Hematopoietic multipotent progenitor cell treated with erythropoietin and hydrocortisone succinate and interleukin-3 and kit ligand, for 17 days (in vitro differentiated cells): ENCODE measurements around the gene ADAMTS13.
A peak's percentile ranks its signal among the peaks of the same experiment; 100 is the strongest.
"Not testable (repeated sequence)": the region's sequence is repeated elsewhere in the genome, so short reads cannot be mapped to it uniquely, and the experiment has no call there.

ENCODE experiments used
- DNase-seq: peaks from one replicate; pipeline ENCODE4 v3.0.0-alpha.2; 2015; ENCODE audit warnings: low spot score

Gene ADAMTS13

GRCh38 chr9:133421615-133422542 is at the start of gene ADAMTS13:
Gene ADAMTS13 (plus strand): TSS chr9:133422367. CDS start chr9:133422444, 77 bp downstream.
- DNase-seq = no peak

- DNase-seq = peak; percentile 50
Observed at GRCh38 chr9:133374612-133375115, 47.5 kb upstream of the ADAMTS13 start.

- DNase-seq = peak; percentile 51
Observed at GRCh38 chr9:133375116-133375723, 46.9 kb upstream of the ADAMTS13 start.

- peak; percentile 94 for DNase-seq
Observed at GRCh38 chr9:133375724-133376654, 46.2 kb upstream of the ADAMTS13 start, which contains the start of the genes STKLD1 and SURF4. Gene STKLD1 (plus strand): TSS chr9:133376366. CDS start chr9:133376474, 108 bp downstream. Gene SURF4 (minus strand): TSS chr9:133376060. CDS start chr9:133375969, 91 bp downstream.

- not testable (repeated sequence) for DNase-seq
Observed at GRCh38 chr9:133377280-133377679, 44.9 kb upstream of the ADAMTS13 start.

GRCh38 chr9:133377721-133378216 is 44.4 kb upstream of the ADAMTS13 start:
- no peak for DNase-seq

GRCh38 chr9:133378408-133378962 is 43.7 kb upstream of the ADAMTS13 start:
- DNase-seq = no peak

GRCh38 chr9:133379153-133380086 is 42.7 kb upstream of the ADAMTS13 start:
- no peak for DNase-seq

- no peak for DNase-seq
Observed at GRCh38 chr9:133380734-133381133, 41.4 kb upstream of the ADAMTS13 start.

GRCh38 chr9:133382507-133383141 is 39.5 kb upstream of the ADAMTS13 start:
- no peak for DNase-seq

GRCh38 chr9:133383438-133383837 is 38.7 kb upstream of the ADAMTS13 start:
- no peak for DNase-seq

- DNase-seq = no peak
Observed at GRCh38 chr9:133384736-133385321, 37.3 kb upstream of the ADAMTS13 start.

GRCh38 chr9:133385452-133385851 is 36.7 kb upstream of the ADAMTS13 start:
- DNase-seq = no peak

GRCh38 chr9:133386338-133386737 is 35.8 kb upstream of the ADAMTS13 start:
- DNase-seq = no peak

GRCh38 chr9:133387680-133388079 is 34.5 kb upstream of the ADAMTS13 start:
- DNase-seq = no peak

- no peak for DNase-seq
Observed at GRCh38 chr9:133389025-133389557, 33.1 kb upstream of the ADAMTS13 start.

GRCh38 chr9:133389562-133389961 is 32.6 kb upstream of the ADAMTS13 start:
- no peak for DNase-seq

- DNase-seq = no peak
Observed at GRCh38 chr9:133390713-133391112, 31.5 kb upstream of the ADAMTS13 start.

GRCh38 chr9:133391449-133391848 is 30.7 kb upstream of the ADAMTS13 start:
- DNase-seq = not testable (repeated sequence)
